Measurements from ENCODE around the gene WFDC10A. TPM values are rescaled to one million over a fixed set of nuclear protein-coding genes. Genes with fewer than 3 reads are reported as not detected.
A peak's percentile ranks its signal among the peaks of the same experiment; 100 is the strongest.
"Not testable (repeated sequence)": the region's sequence is repeated elsewhere in the genome, so short reads cannot be mapped to it uniquely, and the experiment has no call there.

WFDC10A gene
- not detected for total RNA-seq
- polyA plus RNA-seq = not detected
- long read RNA-seq, donor 1 = 0 reads
- long read RNA-seq, donor 2 = 0 reads
- long read RNA-seq, donor 3 = 0 reads
- long read RNA-seq, donor 4 = 0 reads
- long read RNA-seq, donor 5 = 0 reads
- long read RNA-seq, donor 6 = 0 reads
- long read RNA-seq, donor 7 = 0 reads
- long read RNA-seq, donor 8 = 0 reads
- long read RNA-seq, donor 9 = 0 reads
- long read RNA-seq, donor 10 = 0 reads

GRCh38 chr20:45629496-45630100 lies at the start of gene WFDC10A:
Gene WFDC10A (plus strand): TSS chr20:45629739. CDS start chr20:45629814, 75 bp downstream.
- Histone ChIP-seq H3K27me3 (no peaks in the 10 kb centered on the region), H3K4me3 (no peak within 1 kb of the TSS), H3K36me3 (no peaks in the 10 kb centered on the region), H3K9me3 (no peaks in the 10 kb centered on the region), H3K4me1 (peaks cover 0 to 7% (median 3%) of the 10 kb centered on the region in 4 donors), H3K27ac (no peak within 1 kb of the TSS)
- WGBS, 5 donors = 9 to 11% (median 11%) methylated on average over 9 of the region's 9 CpGs
- TF ChIP-seq CTCF (IDR thresholded peaks at IDR 0.05) = peak in 5 of 7 experiments; percentile 37 to 54 (median 43)
- peak in 1 of 3 donors; percentile 5 for TF ChIP-seq POLR2AphosphoS5 (IDR thresholded peaks at IDR 0.05)
- TF ChIP-seq EP300 (IDR thresholded peaks at IDR 0.05) = no peak
- intact Hi-C loops (cut with DNase I; ENCODE audit: low total_unique reads) = no loop called here
- DNase-seq = peak; percentile 44 to 67

GRCh38 chr20:45581702-45582101 lies 47.8 kb upstream of the WFDC10A start:
- no peak overlapping the region for H3K27ac ChIP-seq
- no peak for DNase-seq
- intact Hi-C loops (cut with DNase I; ENCODE audit: low total_unique reads) = no loop called here
- no peaks in the 10 kb centered on the region for H3K9me3 ChIP-seq
- no peaks in the 10 kb centered on the region for H3K36me3 ChIP-seq
- H3K27me3 ChIP-seq = peaks cover 0 to 33% (median 3%) of the 10 kb centered on the region in 3 donors
- no peak overlapping the region for H3K4me3 ChIP-seq
- TF ChIP-seq POLR2AphosphoS5 (IDR thresholded peaks at IDR 0.05) (no peak), POLR2A (IDR thresholded peaks at IDR 0.05) (no peak), EP300 (IDR thresholded peaks at IDR 0.05) (no peak), CTCF (IDR thresholded peaks at IDR 0.05) (no peak)
- no peaks in the 10 kb centered on the region for H3K4me1 ChIP-seq

GRCh38 chr20:45583502-45583901 lies 46.0 kb upstream of the WFDC10A start:
- DNase-seq = no peak
- H3K9me3 ChIP-seq = no peaks in the 10 kb centered on the region
- H3K27me3 ChIP-seq = peaks cover 0 to 33% (median 3%) of the 10 kb centered on the region in 3 donors
- H3K4me3 ChIP-seq = no peak overlapping the region
- TF ChIP-seq POLR2AphosphoS5 (IDR thresholded peaks at IDR 0.05) (no peak), POLR2A (IDR thresholded peaks at IDR 0.05) (no peak), CTCF (IDR thresholded peaks at IDR 0.05) (no peak), EP300 (IDR thresholded peaks at IDR 0.05) (no peak)
- H3K36me3 ChIP-seq = no peaks in the 10 kb centered on the region
- intact Hi-C loops (cut with DNase I; ENCODE audit: low total_unique reads) = no loop called here
- no peaks in the 10 kb centered on the region for H3K4me1 ChIP-seq
- 59 to 77% (median 72%) methylated on average over 3 of the region's 3 CpGs for WGBS, 5 donors
- no peak overlapping the region for H3K27ac ChIP-seq

GRCh38 chr20:45584294-45584693 lies 45.2 kb upstream of the WFDC10A start:
- H3K4me3 ChIP-seq; DNase-seq; H3K27ac ChIP-seq; H3K36me3 ChIP-seq; H3K9me3 ChIP-seq; intact Hi-C loops (cut with DNase I; ENCODE audit: low total_unique reads); H3K4me1 ChIP-seq: not testable (repeated sequence)
- H3K27me3 ChIP-seq = peaks cover 0 to 26% (median 3%) of the 10 kb centered on the region in 3 donors
- WGBS, 5 donors = 69 to 88% (median 86%) methylated on average over 5 of the region's 5 CpGs

- H3K27me3 ChIP-seq = peaks cover 0 to 24% (median 3%) of the 10 kb centered on the region in 3 donors
- H3K27ac ChIP-seq; H3K4me3 ChIP-seq; intact Hi-C loops (cut with DNase I; ENCODE audit: low total_unique reads); H3K36me3 ChIP-seq; H3K9me3 ChIP-seq; DNase-seq; H3K4me1 ChIP-seq: not testable (repeated sequence)
- WGBS, 5 donors = 77 to 89% (median 87%) methylated on average over 5 of the region's 5 CpGs
These were observed 43.6 kb upstream of the WFDC10A start for GRCh38 chr20:45585986-45586385.
